ENCODE data around the gene TOP2A. TPM values are rescaled to one million over a fixed set of nuclear protein-coding genes. Genes with fewer than 3 reads are reported as not detected.

The TOP2A gene, protein sequence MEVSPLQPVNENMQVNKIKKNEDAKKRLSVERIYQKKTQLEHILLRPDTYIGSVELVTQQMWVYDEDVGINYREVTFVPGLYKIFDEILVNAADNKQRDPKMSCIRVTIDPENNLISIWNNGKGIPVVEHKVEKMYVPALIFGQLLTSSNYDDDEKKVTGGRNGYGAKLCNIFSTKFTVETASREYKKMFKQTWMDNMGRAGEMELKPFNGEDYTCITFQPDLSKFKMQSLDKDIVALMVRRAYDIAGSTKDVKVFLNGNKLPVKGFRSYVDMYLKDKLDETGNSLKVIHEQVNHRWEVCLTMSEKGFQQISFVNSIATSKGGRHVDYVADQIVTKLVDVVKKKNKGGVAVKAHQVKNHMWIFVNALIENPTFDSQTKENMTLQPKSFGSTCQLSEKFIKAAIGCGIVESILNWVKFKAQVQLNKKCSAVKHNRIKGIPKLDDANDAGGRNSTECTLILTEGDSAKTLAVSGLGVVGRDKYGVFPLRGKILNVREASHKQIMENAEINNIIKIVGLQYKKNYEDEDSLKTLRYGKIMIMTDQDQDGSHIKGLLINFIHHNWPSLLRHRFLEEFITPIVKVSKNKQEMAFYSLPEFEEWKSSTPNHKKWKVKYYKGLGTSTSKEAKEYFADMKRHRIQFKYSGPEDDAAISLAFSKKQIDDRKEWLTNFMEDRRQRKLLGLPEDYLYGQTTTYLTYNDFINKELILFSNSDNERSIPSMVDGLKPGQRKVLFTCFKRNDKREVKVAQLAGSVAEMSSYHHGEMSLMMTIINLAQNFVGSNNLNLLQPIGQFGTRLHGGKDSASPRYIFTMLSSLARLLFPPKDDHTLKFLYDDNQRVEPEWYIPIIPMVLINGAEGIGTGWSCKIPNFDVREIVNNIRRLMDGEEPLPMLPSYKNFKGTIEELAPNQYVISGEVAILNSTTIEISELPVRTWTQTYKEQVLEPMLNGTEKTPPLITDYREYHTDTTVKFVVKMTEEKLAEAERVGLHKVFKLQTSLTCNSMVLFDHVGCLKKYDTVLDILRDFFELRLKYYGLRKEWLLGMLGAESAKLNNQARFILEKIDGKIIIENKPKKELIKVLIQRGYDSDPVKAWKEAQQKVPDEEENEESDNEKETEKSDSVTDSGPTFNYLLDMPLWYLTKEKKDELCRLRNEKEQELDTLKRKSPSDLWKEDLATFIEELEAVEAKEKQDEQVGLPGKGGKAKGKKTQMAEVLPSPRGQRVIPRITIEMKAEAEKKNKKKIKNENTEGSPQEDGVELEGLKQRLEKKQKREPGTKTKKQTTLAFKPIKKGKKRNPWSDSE (N-terminal part only)
- total RNA-seq, result 1 to 10 TPM; 2.0 to 6.4 (median 4.6) TPM
- 3.7 TPM for total RNA-seq (2013)

DNA sequence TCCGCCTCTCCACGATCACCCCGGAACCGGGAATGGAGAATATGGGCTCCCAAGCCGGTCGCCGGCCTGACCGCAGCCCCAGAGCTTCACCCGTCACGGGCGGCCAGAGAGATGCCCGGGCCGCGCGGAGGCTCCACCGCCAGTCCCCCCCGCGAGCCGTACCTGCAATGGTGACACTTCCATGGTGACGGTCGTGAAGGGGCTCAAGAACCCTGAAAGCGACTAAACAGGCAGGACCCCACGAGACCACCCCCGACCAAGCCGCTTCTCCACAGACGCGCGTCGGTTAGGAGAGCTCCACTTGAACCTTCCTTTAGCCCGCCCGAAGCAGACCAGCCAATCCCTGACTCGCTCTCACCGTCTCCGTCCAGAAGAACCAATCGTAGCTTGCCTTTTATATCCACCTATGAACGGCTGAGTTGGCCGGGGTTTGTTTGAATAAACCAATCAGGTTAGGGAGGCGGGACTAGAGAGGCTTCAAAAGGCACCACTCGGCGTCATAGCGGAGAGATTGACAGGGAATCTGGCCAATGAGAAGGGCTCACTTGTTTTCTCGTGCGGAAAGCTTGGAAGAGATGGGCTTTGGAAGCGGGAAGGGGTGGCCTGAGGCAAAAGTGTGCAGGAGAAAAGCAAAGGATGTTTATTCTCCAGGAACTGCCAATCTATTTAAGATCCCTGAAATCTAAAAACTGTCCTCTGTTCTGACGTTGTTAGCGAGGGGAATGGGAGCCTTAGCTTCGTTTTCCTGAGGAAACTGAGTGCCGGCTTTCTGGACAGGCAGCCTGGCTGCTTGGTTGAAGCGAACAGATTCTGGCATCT lies at the start of gene TOP2A:
TSS of gene TOP2A (minus strand) at position 288 of the 819 bp plus-strand sequence. CDS start at position 183, 105 bp downstream.
- intact Hi-C loops (cut with micrococcal nuclease), result loop anchor here (1.0 kb wide), 1 partner anchor 131 kb away; the partner anchor contains the start of gene CDC6
- no peaks in the 10 kb centered on the region for H3K27me3 Mint-ChIP-seq (ENCODE audit: low read depth in 2 of 2)
- no peaks in the 10 kb centered on the region for H3K36me3 ChIP-seq (ENCODE audit: control insufficient read depth, insufficient read depth, low read length)
- peak within 1 kb of the TSS; percentile 96 for H3K4me3 Mint-ChIP-seq
- no peaks in the 10 kb centered on the region for H3K36me3 Mint-ChIP-seq
- peaks cover 10 to 14% of the 10 kb centered on the region in 2 donors for H3K4me1 Mint-ChIP-seq
- peak within 1 kb of the TSS; percentile 75 to 78 for H3K27ac Mint-ChIP-seq
- H3K4me1 ChIP-seq (ENCODE audit: control insufficient read depth, insufficient read depth, low read length), result peaks cover 16% of the 10 kb centered on the region
- ATAC-seq (peak; percentile 99 to 100 (median 99)), DNase-seq (peak; percentile 97 to 99)
- TF ChIP-seq, protein P1, sequence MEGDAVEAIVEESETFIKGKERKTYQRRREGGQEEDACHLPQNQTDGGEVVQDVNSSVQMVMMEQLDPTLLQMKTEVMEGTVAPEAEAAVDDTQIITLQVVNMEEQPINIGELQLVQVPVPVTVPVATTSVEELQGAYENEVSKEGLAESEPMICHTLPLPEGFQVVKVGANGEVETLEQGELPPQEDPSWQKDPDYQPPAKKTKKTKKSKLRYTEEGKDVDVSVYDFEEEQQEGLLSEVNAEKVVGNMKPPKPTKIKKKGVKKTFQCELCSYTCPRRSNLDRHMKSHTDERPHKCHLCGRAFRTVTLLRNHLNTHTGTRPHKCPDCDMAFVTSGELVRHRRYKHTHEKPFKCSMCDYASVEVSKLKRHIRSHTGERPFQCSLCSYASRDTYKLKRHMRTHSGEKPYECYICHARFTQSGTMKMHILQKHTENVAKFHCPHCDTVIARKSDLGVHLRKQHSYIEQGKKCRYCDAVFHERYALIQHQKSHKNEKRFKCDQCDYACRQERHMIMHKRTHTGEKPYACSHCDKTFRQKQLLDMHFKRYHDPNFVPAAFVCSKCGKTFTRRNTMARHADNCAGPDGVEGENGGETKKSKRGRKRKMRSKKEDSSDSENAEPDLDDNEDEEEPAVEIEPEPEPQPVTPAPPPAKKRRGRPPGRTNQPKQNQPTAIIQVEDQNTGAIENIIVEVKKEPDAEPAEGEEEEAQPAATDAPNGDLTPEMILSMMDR (IDR thresholded peaks at IDR 0.05), result no peak
- WGBS (ENCODE audit: insufficient coverage), result under 1% methylated on average over 49 of the region's 49 CpGs
- H3K4me3 ChIP-seq (ENCODE audit: low read length), result peak within 1 kb of the TSS; percentile 71
- peak within 1 kb of the TSS; percentile 18 for H3K27ac ChIP-seq (ENCODE audit: low read length)
- H3K27me3 ChIP-seq (ENCODE audit: control insufficient read depth, insufficient read depth, low read length), result no peaks in the 10 kb centered on the region
- no peaks in the 10 kb centered on the region for H3K9me3 ChIP-seq (ENCODE audit: control insufficient read depth, insufficient read depth, low read length)
- H3K9me3 Mint-ChIP-seq, result no peaks in the 10 kb centered on the region

DNA sequence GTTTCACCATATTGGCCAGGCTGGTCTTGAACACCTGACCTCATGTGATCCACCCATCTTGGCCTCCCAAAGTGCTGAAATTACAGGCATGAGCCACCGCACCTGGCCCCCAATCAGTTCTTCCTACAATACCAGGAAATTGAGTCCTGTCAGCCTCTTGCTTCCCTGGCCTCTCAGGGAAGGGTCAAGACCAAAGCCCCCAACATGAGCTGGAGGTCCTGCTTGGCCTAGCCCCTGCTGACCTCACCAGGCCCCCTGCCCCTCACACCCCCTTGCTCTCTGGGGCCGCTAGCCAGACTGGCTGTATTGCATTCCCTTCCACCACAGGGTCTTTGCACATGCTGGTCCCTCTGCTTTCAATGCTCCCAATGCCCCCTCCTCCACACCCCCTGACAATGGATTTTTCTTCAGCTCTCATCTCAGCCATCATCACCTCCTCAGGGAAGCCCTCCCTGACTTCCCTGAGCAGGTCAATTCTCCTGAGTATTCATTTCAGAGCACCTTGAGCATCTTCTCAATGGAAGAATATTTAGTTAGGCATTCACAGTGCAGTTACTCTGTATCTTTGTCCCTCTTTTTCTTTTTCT lies 49.7 kb upstream of the TOP2A start:
- peaks cover 0 to 8% of the 10 kb centered on the region in 2 donors for H3K27me3 Mint-ChIP-seq (ENCODE audit: low read depth in 2 of 2)
- Histone ChIP-seq H3K4me3 (ENCODE audit: low read length) (no peak overlapping the region), H3K27me3 (ENCODE audit: control insufficient read depth, insufficient read depth, low read length) (no peaks in the 10 kb centered on the region), H3K9me3 (ENCODE audit: control insufficient read depth, insufficient read depth, low read length) (no peaks in the 10 kb centered on the region), H3K4me1 (ENCODE audit: control insufficient read depth, insufficient read depth, low read length) (no peaks in the 10 kb centered on the region), H3K27ac (ENCODE audit: low read length) (no peak overlapping the region), H3K36me3 (ENCODE audit: control insufficient read depth, insufficient read depth, low read length) (no peaks in the 10 kb centered on the region)
- intact Hi-C loops (cut with micrococcal nuclease), result no loop called here
- H3K4me1 Mint-ChIP-seq, result no peaks in the 10 kb centered on the region
- WGBS (ENCODE audit: insufficient coverage), result 98% methylated on average over 2 of the region's 2 CpGs
- no peaks in the 10 kb centered on the region for H3K36me3 Mint-ChIP-seq
- ATAC-seq (no peak), DNase-seq (no peak)
- H3K9me3 Mint-ChIP-seq, result no peaks in the 10 kb centered on the region
- no peak overlapping the region for H3K4me3 Mint-ChIP-seq
- TF ChIP-seq, protein P1 (IDR thresholded peaks at IDR 0.05), result no peak
- H3K27ac Mint-ChIP-seq, result no peak overlapping the region

GRCh38 chr17:40466298-40466971 lies 48.7 kb upstream of the TOP2A start:
- ATAC-seq, result no peak
- H3K9me3 ChIP-seq (ENCODE audit: control insufficient read depth, insufficient read depth, low read length), result no peaks in the 10 kb centered on the region
- no peaks in the 10 kb centered on the region for H3K4me1 Mint-ChIP-seq
- no peaks in the 10 kb centered on the region for H3K27me3 ChIP-seq (ENCODE audit: control insufficient read depth, insufficient read depth, low read length)
- H3K27ac ChIP-seq (ENCODE audit: low read length), result no peak overlapping the region
- intact Hi-C loops (cut with micrococcal nuclease), result no loop called here
- no peak overlapping the region for H3K4me3 Mint-ChIP-seq
- H3K9me3 Mint-ChIP-seq, result no peaks in the 10 kb centered on the region
- peaks cover 0 to 8% of the 10 kb centered on the region in 2 donors for H3K27me3 Mint-ChIP-seq (ENCODE audit: low read depth in 2 of 2)
- 61% methylated on average over 9 of the region's 11 CpGs for WGBS (ENCODE audit: insufficient coverage)
- no peaks in the 10 kb centered on the region for H3K36me3 ChIP-seq (ENCODE audit: control insufficient read depth, insufficient read depth, low read length)
- no peaks in the 10 kb centered on the region for H3K36me3 Mint-ChIP-seq
- DNase-seq, result no peak
- H3K4me3 ChIP-seq (ENCODE audit: low read length), result no peak overlapping the region
- no peaks in the 10 kb centered on the region for H3K4me1 ChIP-seq (ENCODE audit: control insufficient read depth, insufficient read depth, low read length)
- TF ChIP-seq, protein P1 (IDR thresholded peaks at IDR 0.05), result no peak
- H3K27ac Mint-ChIP-seq, result no peak overlapping the region

Measured in natural killer cell (primary cell).